Stimulated activated CD4-positive, alpha-beta T cell treated with anti-CD3 and anti-CD28 coated beads, TNF-alpha, amount 100 ng/mL, for 48 hours (primary cell): ENCODE measurements around the gene OTUB1.

Source experiments
- DNase-seq, 3 donors: peaks; one replicate each; pipeline ENCODE4 v3.0.0-alpha.2; 2020; ENCODE audit warnings: low read depth in 3 of 3

Gene OTUB1

GRCh38 chr11:64004590-64004984, 18.3 kb downstream of the OTUB1 start:
- DNase-seq = no peak

GRCh38 chr11:64005691-64006090, 19.5 kb downstream of the OTUB1 start:
- no peak for DNase-seq

GRCh38 chr11:64006398-64006797, 20.2 kb downstream of the OTUB1 start:
- DNase-seq = no peak

GRCh38 chr11:64007160-64007628, 21.0 kb downstream of the OTUB1 start:
- DNase-seq = no peak

GRCh38 chr11:64007629-64008282, 21.5 kb downstream of the OTUB1 start:
- no peak for DNase-seq

GRCh38 chr11:64008283-64008913, 22.2 kb downstream of the OTUB1 start:
- no peak for DNase-seq

- DNase-seq = no peak
Observed at GRCh38 chr11:64008914-64009633, 22.8 kb downstream of the OTUB1 start.

- no peak for DNase-seq
Observed at GRCh38 chr11:64009710-64010109, 23.5 kb downstream of the OTUB1 start.

GRCh38 chr11:64010783-64011182, 24.5 kb downstream of the OTUB1 start:
- DNase-seq = no peak

GRCh38 chr11:64011371-64011770, 25.1 kb downstream of the OTUB1 start:
- no peak for DNase-seq

GRCh38 chr11:64013141-64013896, 27.1 kb downstream of the OTUB1 start:
- DNase-seq = no peak

GRCh38 chr11:64014356-64014755, 28.1 kb downstream of the OTUB1 start:
- DNase-seq = no peak

- no peak for DNase-seq
Observed at GRCh38 chr11:64015510-64015909, 29.3 kb downstream of the OTUB1 start.

- DNase-seq = no peak
Observed at GRCh38 chr11:64015935-64016845, 30.0 kb downstream of the OTUB1 start.

GRCh38 chr11:64017945-64018224, 31.6 kb downstream of the OTUB1 start:
- no peak for DNase-seq

- no peak for DNase-seq
Observed at GRCh38 chr11:64018310-64018709, 32.1 kb downstream of the OTUB1 start.

- no peak for DNase-seq
Observed at GRCh38 chr11:64019106-64020037, 33.1 kb downstream of the OTUB1 start.

- DNase-seq = no peak
Observed at GRCh38 chr11:64020976-64021756, 34.9 kb downstream of the OTUB1 start.

- no peak for DNase-seq
Observed at GRCh38 chr11:64021757-64022093, 35.5 kb downstream of the OTUB1 start.
